Peyer's patch (tissue), 4 donors: Measurements from ENCODE around the gene KRTAP10-11. TPM values are rescaled to one million over a fixed set of nuclear protein-coding genes. Genes with fewer than 3 reads are reported as not detected.
A peak's percentile ranks its signal among the peaks of the same experiment; 100 is the strongest.

Experiments
- DNase-seq, 3 donors: peaks; one replicate each; pipeline ENCODE4 v3.0.0-alpha.2; 2017 to 2019
- H3K27ac ChIP-seq, 4 donors: fragments of 200-600 bp; sonication (generic); one replicate each; pipeline ENCODE4 v1.5.1; 2016 to 2019
- H3K27me3 ChIP-seq, 2 donors: fragments of 200-600 bp; sonication (generic); one replicate each; pipeline ENCODE4 v1.5.1; 2019
- H3K36me3 ChIP-seq, 3 donors: fragments of 200-600 bp; sonication (generic); one replicate each; pipeline ENCODE4 v1.5.1; 2016 to 2019
- H3K4me1 ChIP-seq, 4 donors: fragments of 200-600 bp; sonication (generic); one replicate each; pipeline ENCODE4 v1.5.1; 2016 to 2019
- H3K4me3 ChIP-seq, 4 donors: fragments of 200-600 bp; sonication (generic); 1 replicate in 3 of 4; 2 replicates in 1 of 4; pipeline ENCODE4 v1.5.1; 2016 to 2019; ENCODE audit warnings: mild to moderate bottlenecking in 1 of 4
- H3K9me3 ChIP-seq, 4 donors: fragments of 200-600 bp; sonication (generic); one replicate each; pipeline ENCODE4 v1.5.1; 2016 to 2019; ENCODE audit warnings: mild to moderate bottlenecking in 1 of 4
- POLR2A ChIP-seq, 2 donors: fragments of 450-650 bp; IDR thresholded peaks; one replicate each; pipeline ENCODE4 v1.5.1; 2017; ENCODE audit warnings: antibody characterized with exemption in 2 of 2, mild to moderate bottlenecking in 2 of 2, moderate library complexity in 2 of 2
- total RNA-seq, 4 donors: library from RNA; depleted of rRNA; stranded (reverse); fragments of >200 nt; gene quantifications; one replicate each; pipeline ENCODE4 v1.1.0, GENCODE V29; 2016
- TF ChIP-seq, protein P1 (sequence below), 6 experiments: fragments of 450-650 bp in 4 of 6; fragments of 200-600 bp in 2 of 6; sonication (generic) in 1 of 6; IDR thresholded peaks; one replicate each; pipeline ENCODE4 v1.5.1; 2017 to 2019; ENCODE audit warnings: antibody characterized with exemption in 6 of 6, mild to moderate bottlenecking in 3 of 6, moderate library complexity in 1 of 6

The KRTAP10-11 gene
- total RNA-seq, 4 donors from 2014 or later: not detected

DNA sequence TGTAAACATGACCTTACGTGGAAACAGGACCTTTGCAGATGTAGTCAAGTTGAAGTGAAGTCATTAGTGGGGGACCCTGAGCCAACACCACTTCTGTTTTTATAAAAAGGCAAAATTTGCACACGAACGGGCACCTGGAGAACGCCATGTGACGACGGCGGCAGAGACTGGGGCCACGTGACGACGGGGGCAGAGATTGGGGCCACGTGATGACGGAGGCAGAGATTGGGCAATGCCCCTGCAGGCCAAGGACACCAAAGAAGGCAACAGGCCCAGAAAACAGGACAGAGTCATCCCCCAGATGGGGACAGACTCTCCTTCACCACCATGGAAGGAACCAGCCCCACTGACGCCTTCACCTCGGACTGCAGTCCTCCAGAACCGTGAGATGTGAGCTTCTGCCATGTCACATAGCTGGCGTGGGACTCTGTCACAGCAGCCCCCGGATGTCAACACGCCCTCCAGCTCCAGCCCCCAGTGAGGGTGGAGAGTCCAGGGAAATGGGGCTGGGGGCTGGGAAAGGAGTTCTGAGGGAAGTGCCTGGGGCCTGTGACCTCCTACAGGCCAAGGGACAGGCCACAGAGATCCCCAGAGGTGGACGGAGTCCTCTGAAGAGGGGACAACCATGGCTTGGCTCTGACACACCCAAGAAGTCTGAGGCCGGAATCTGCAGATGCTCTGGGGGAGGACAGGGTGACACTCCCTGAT, 4.2 kb downstream of the KRTAP10-11 start:
- peaks cover 0 to 3% (median 0%) of the 10 kb centered on the region in 4 donors for H3K9me3 ChIP-seq
- H3K27ac ChIP-seq: no peak overlapping the region
- H3K4me3 ChIP-seq: no peak overlapping the region
- peak in 1 of 3 donors; percentile 4 for DNase-seq
- H3K27me3 ChIP-seq: no peaks in the 10 kb centered on the region
- no peaks in the 10 kb centered on the region for H3K36me3 ChIP-seq
- H3K4me1 ChIP-seq: no peaks in the 10 kb centered on the region
- TF ChIP-seq POLR2A (IDR thresholded peaks at IDR 0.05): no peak
- TF ChIP-seq, protein P1, sequence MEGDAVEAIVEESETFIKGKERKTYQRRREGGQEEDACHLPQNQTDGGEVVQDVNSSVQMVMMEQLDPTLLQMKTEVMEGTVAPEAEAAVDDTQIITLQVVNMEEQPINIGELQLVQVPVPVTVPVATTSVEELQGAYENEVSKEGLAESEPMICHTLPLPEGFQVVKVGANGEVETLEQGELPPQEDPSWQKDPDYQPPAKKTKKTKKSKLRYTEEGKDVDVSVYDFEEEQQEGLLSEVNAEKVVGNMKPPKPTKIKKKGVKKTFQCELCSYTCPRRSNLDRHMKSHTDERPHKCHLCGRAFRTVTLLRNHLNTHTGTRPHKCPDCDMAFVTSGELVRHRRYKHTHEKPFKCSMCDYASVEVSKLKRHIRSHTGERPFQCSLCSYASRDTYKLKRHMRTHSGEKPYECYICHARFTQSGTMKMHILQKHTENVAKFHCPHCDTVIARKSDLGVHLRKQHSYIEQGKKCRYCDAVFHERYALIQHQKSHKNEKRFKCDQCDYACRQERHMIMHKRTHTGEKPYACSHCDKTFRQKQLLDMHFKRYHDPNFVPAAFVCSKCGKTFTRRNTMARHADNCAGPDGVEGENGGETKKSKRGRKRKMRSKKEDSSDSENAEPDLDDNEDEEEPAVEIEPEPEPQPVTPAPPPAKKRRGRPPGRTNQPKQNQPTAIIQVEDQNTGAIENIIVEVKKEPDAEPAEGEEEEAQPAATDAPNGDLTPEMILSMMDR (IDR thresholded peaks at IDR 0.05): no peak

DNA sequence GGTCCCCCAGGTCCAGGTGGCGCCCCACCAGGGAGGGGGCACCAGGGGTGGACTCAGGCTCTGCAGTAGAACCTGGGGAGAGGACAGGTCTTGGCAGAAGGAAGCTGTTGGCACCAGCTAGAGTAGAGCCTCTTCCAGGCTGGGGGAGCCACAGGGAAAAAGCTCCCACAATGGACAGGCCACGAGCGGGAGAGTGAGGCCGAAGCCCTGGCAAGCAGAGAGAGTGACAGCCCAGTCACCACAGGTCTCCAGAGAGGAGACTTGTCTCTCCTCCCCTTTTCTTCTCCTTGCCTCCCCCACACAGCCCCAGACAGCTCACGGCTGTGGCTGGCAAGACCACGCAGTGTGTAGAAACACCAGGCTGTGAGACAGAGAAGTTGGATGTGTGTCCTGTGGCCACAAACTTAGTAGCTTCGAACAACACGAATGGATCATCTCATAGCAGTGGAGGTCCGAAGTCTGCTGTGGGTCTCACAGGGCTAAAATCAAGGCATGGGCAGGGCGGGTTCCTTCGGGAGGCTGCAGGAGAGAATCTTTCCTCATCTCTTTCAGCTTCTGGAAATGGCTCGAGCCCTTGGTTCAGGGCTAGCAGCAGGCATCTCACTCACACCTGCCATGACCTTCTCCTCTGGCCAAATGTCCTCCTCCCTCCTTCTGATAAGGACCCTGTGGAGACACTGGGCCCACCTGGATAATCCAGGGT, 4.9 kb downstream of the KRTAP10-11 start:
- Histone ChIP-seq H3K27me3 (no peaks in the 10 kb centered on the region), H3K4me3 (no peak overlapping the region), H3K9me3 (no peaks in the 10 kb centered on the region), H3K36me3 (no peaks in the 10 kb centered on the region), H3K27ac (no peak overlapping the region), H3K4me1 (no peaks in the 10 kb centered on the region)
- peak in 1 of 3 donors; percentile 3 for DNase-seq
- TF ChIP-seq, protein P1 (IDR thresholded peaks at IDR 0.05): no peak
- TF ChIP-seq POLR2A (IDR thresholded peaks at IDR 0.05): no peak

DNA sequence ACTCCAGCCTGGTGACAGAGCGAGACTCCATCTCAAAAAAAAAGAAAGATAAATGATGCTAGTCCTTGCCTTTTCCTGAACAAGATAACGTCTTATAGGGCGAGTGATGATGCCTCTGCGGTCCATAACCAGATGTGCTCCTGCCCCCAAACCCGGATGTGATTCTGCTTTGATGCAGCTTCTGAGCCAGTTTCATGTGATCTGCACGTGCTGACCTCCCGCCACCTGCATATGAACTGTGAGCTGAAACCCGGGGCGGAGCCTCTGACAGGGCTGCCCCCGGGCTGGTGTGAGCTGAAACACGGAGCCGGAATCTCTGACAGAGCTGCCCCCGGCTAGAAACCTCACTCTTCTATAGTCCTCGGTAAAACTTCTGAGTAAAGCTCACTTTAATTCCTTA, 6.9 kb downstream of the KRTAP10-11 start:
- peak in 1 of 3 donors; percentile 16 for DNase-seq

DNA sequence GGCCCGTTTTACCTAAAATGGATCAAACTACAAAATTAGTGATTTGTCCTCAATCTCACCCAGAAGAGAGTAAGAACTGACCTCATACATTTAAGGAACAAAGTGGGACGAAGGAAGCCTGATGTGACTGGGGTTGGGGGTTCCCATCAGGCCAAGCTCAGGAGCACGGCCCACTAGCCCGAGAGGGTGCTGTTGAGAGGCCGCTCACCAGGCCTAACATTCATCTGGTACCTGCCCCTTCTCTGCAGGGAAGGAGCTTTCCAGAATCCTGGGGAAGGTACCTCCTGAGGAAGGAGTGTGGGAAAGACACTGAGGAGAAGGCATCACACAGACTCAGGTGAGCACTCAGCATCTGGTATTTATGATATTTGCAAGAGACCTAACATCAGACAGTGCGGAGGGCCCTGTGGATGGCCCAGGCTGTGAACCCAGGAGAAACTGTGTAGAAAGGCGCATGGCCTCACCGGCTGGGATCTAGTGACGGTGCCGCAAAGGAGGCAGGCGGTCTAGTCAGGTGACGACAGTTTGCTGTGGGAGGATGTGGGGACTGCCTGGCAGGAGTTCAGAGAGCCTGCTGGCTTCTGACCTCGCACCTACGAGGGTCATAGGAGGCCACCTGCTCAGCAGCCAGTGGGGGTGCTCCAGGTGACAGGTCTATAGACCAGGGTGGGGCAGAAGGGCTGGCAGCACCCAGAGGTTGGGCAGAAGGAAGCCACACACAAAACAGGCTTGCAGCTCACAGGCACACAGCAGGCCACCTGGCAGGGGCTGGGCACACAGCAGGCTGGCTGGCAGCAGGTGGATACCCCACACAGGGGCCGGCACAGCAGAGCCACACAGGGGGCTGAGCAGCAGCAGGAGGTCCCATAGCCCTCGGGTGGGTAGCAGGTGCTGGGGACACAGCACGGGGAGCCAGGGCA, 7.7 kb downstream of the KRTAP10-11 start:
- H3K27me3 ChIP-seq: no peaks in the 10 kb centered on the region
- TF ChIP-seq, protein P1 (IDR thresholded peaks at IDR 0.05): no peak
- no peak for TF ChIP-seq POLR2A (IDR thresholded peaks at IDR 0.05)
- no peaks in the 10 kb centered on the region for H3K4me1 ChIP-seq
- H3K27ac ChIP-seq: peak overlapping the region in 1 of 4 donors; percentile 46
- DNase-seq: peak in 2 of 3 donors; percentile 39 to 69
- H3K4me3 ChIP-seq: no peak overlapping the region
- no peaks in the 10 kb centered on the region for H3K36me3 ChIP-seq
- no peaks in the 10 kb centered on the region for H3K9me3 ChIP-seq

More for the DNA sequence above, 6.9 kb downstream of the KRTAP10-11 start:
- Histone ChIP-seq H3K36me3 (no peaks in the 10 kb centered on the region), H3K27ac (no peak overlapping the region), H3K9me3 (no peaks in the 10 kb centered on the region), H3K4me1 (no peaks in the 10 kb centered on the region), H3K4me3 (no peak overlapping the region), H3K27me3 (no peaks in the 10 kb centered on the region)
- TF ChIP-seq POLR2A (IDR thresholded peaks at IDR 0.05): no peak

DNA sequence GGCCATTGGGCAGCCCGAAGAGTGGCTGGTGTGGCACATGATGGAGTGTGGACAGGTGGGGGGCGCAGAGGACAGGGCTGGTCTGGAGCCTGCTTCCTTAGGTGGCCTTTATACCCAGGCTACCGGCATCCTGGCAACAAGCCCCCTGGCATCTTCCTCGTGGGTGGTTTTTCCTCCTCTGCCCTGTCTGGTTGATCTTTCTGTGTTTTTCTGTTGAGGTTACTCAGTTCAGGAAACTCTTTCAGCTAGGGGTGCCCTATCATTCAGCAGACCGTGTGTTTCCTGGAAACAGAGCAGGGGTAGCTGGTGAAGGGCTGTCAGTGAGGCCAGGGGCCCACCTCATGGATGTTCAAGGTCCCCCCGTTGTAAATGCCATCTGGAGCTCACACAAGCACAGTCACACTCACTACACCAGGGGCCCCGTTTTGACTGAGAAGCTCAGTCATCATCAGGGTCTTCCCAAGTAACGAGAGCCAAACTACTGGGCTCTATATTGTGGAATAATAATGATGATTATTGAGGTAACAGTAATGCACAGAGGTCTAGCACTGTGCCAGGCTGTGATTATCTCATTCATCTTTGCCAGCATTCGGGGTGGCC, 8.5 kb downstream of the KRTAP10-11 start, which contains the start of gene KRTAP12-4:
TSS of gene KRTAP12-4 (minus strand) at position 84 of the 600 bp plus-strand sequence. CDS start at position 39, 45 bp downstream.
- Histone ChIP-seq H3K4me3 (no peak within 1 kb of the TSS), H3K9me3 (no peaks in the 10 kb centered on the region), H3K36me3 (no peaks in the 10 kb centered on the region), H3K27me3 (no peaks in the 10 kb centered on the region), H3K4me1 (no peaks in the 10 kb centered on the region), H3K27ac (peak within 1 kb of the TSS in 1 of 4 donors; percentile 46)
- TF ChIP-seq, protein P1 (IDR thresholded peaks at IDR 0.05): no peak
- TF ChIP-seq POLR2A (IDR thresholded peaks at IDR 0.05): no peak
- DNase-seq: no peak
